Body of pancreas (tissue), 4 donors: ENCODE data around the gene E4F1.
"Not testable (repeated sequence)": the region's sequence is repeated elsewhere in the genome, so short reads cannot be mapped to it uniquely, and the experiment has no call there.

Experiments used
- CTCF ChIP-seq, 7 experiments: fragments of 450-650 bp in 4 of 7; fragments of 200-600 bp in 3 of 7; sonication (generic) in 3 of 7; IDR thresholded peaks; one replicate each; pipeline ENCODE4 v1.5.1; 2016 to 2019; ENCODE audit warnings: antibody characterized with exemption in 7 of 7
- POLR2A ChIP-seq, 3 donors: fragments of 450-650 bp; IDR thresholded peaks; one replicate each; pipeline ENCODE4 v1.6.1; 2016; ENCODE audit warnings: antibody characterized with exemption in 3 of 3, mild to moderate bottlenecking in 2 of 3

GRCh38 chr16:2258530-2258929, 35.1 kb downstream of the E4F1 start:
- TF ChIP-seq CTCF, POLR2A (IDR thresholded peaks at IDR 0.05): not testable (repeated sequence)
